ENCODE measurements around the gene STRIT1.
"Not testable (repeated sequence)": the region's sequence is repeated elsewhere in the genome, so short reads cannot be mapped to it uniquely, and the experiment has no call there.

The STRIT1 gene

GRCh38 chr3:155282385-155283091 lies 10.9 kb downstream of the STRIT1 start:
- H3K4me3 ChIP-seq (ENCODE audit: low read depth in 1 of 2, low read length in 1 of 2) = no peak overlapping the region
- H3K4me1 ChIP-seq (ENCODE audit: control insufficient read depth in 1 of 2, insufficient read depth in 1 of 2, low read depth in 1 of 2, low read length in 1 of 2) = no peaks in the 10 kb centered on the region
- no peak overlapping the region for H3K27ac ChIP-seq
- peaks cover 4% of the 10 kb centered on the region for H3K9me3 ChIP-seq
- TF ChIP-seq, protein P1, sequence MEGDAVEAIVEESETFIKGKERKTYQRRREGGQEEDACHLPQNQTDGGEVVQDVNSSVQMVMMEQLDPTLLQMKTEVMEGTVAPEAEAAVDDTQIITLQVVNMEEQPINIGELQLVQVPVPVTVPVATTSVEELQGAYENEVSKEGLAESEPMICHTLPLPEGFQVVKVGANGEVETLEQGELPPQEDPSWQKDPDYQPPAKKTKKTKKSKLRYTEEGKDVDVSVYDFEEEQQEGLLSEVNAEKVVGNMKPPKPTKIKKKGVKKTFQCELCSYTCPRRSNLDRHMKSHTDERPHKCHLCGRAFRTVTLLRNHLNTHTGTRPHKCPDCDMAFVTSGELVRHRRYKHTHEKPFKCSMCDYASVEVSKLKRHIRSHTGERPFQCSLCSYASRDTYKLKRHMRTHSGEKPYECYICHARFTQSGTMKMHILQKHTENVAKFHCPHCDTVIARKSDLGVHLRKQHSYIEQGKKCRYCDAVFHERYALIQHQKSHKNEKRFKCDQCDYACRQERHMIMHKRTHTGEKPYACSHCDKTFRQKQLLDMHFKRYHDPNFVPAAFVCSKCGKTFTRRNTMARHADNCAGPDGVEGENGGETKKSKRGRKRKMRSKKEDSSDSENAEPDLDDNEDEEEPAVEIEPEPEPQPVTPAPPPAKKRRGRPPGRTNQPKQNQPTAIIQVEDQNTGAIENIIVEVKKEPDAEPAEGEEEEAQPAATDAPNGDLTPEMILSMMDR (IDR thresholded peaks at IDR 0.05) = no peak
- no peaks in the 10 kb centered on the region for H3K36me3 ChIP-seq
- H3K27me3 ChIP-seq = no peaks in the 10 kb centered on the region

DNA sequence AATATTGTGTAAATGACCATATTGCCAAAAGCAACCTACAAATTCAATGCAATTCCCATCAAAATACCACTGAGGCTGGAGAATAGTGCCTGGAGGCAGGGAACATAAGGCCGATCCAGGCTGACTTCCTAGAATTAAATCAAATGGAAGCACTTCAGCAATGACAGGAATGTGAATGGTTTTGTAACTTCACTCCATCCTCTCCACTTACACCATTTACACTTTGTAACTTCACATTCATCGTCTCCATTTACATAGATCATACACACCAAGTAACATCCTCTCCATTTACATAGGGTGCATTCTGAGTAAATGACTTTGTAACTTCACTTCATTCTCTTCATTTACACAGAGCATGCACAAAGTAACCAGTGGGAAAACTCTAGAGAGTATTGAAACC lies 11.6 kb downstream of the STRIT1 start:
- Histone ChIP-seq H3K27me3 (no peaks in the 10 kb centered on the region), H3K27ac (no peak overlapping the region), H3K36me3 (no peaks in the 10 kb centered on the region), H3K9me3 (peaks cover 4% of the 10 kb centered on the region), H3K4me1 (ENCODE audit: control insufficient read depth in 1 of 2, insufficient read depth in 1 of 2, low read depth in 1 of 2, low read length in 1 of 2) (no peaks in the 10 kb centered on the region), H3K4me3 (ENCODE audit: low read depth in 1 of 2, low read length in 1 of 2) (no peak overlapping the region)
- TF ChIP-seq, protein P1 (IDR thresholded peaks at IDR 0.05) = no peak

GRCh38 chr3:155276089-155276488 lies 17.4 kb downstream of the STRIT1 start:
- not testable (repeated sequence) for H3K9me3 ChIP-seq; H3K4me3 ChIP-seq (ENCODE audit: low read depth in 1 of 2, low read length in 1 of 2); H3K27ac ChIP-seq; H3K4me1 ChIP-seq (ENCODE audit: control insufficient read depth in 1 of 2, insufficient read depth in 1 of 2, low read depth in 1 of 2, low read length in 1 of 2); H3K27me3 ChIP-seq; H3K36me3 ChIP-seq

- H3K27ac ChIP-seq; H3K27me3 ChIP-seq; H3K9me3 ChIP-seq; H3K4me1 ChIP-seq (ENCODE audit: control insufficient read depth in 1 of 2, insufficient read depth in 1 of 2, low read depth in 1 of 2, low read length in 1 of 2); H3K36me3 ChIP-seq; H3K4me3 ChIP-seq (ENCODE audit: low read depth in 1 of 2, low read length in 1 of 2): not testable (repeated sequence)
Observed at GRCh38 chr3:155275159-155275754, 18.2 kb downstream of the STRIT1 start.

DNA sequence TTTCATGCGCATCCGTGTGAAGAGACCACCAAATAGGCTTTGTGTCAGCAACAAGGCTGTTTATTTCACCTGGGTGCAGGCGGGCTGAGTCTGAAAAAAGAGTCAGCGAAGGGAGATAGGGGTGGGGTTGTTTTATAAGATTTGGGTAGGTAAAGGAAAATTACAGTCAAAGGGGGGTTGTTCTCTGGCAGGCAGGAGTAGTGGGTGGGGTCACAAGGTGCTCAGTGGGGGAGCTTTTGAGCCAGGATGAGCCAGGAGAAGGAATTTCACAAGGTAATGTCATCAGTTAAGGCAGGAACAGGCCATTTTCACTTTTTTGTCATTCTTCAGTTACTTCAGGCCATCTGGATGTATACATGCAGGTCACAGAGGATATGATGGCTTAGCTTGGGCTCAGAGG lies 19.0 kb downstream of the STRIT1 start:
- not testable (repeated sequence) for H3K4me1 ChIP-seq (ENCODE audit: control insufficient read depth in 1 of 2, insufficient read depth in 1 of 2, low read depth in 1 of 2, low read length in 1 of 2); H3K36me3 ChIP-seq; H3K27me3 ChIP-seq; H3K27ac ChIP-seq; H3K9me3 ChIP-seq; H3K4me3 ChIP-seq (ENCODE audit: low read depth in 1 of 2, low read length in 1 of 2)

- Histone ChIP-seq H3K36me3 (no peaks in the 10 kb centered on the region), H3K4me1 (ENCODE audit: control insufficient read depth in 1 of 2, insufficient read depth in 1 of 2, low read depth in 1 of 2, low read length in 1 of 2) (no peaks in the 10 kb centered on the region), H3K27ac (no peak overlapping the region), H3K4me3 (ENCODE audit: low read depth in 1 of 2, low read length in 1 of 2) (no peak overlapping the region), H3K9me3 (no peaks in the 10 kb centered on the region), H3K27me3 (no peaks in the 10 kb centered on the region)
- TF ChIP-seq, protein P1 (IDR thresholded peaks at IDR 0.05) = no peak
Observed at GRCh38 chr3:155271343-155271613, 22.2 kb downstream of the STRIT1 start.

GRCh38 chr3:155270485-155271342 lies 22.8 kb downstream of the STRIT1 start:
- Histone ChIP-seq H3K27ac (no peak overlapping the region), H3K27me3 (no peaks in the 10 kb centered on the region), H3K4me1 (ENCODE audit: control insufficient read depth in 1 of 2, insufficient read depth in 1 of 2, low read depth in 1 of 2, low read length in 1 of 2) (no peaks in the 10 kb centered on the region), H3K36me3 (no peaks in the 10 kb centered on the region), H3K9me3 (no peaks in the 10 kb centered on the region), H3K4me3 (ENCODE audit: low read depth in 1 of 2, low read length in 1 of 2) (no peak overlapping the region)
- TF ChIP-seq, protein P1 (IDR thresholded peaks at IDR 0.05) = no peak

All from neutrophil (primary cell).